CD1c-positive myeloid dendritic cell (primary cell): ENCODE results near the gene MGAT4A.
A peak's percentile ranks its signal among the peaks of the same experiment; 100 is the strongest.
"Not testable (repeated sequence)": the region's sequence is repeated elsewhere in the genome, so short reads cannot be mapped to it uniquely, and the experiment has no call there.

Experiments
- DNase-seq: peaks from one replicate; pipeline ENCODE4 v3.0.0-alpha.2; 2016; ENCODE audit errors: extremely low spot score

MGAT4A gene

GRCh38 chr2:98607741-98608115 is 123.2 kb downstream of the MGAT4A start:
- no peak for DNase-seq

- peak; percentile 41 for DNase-seq
Observed at GRCh38 chr2:98607104-98607503, 123.8 kb downstream of the MGAT4A start.

GRCh38 chr2:98606431-98606830 is 124.5 kb downstream of the MGAT4A start:
- no peak for DNase-seq

- no peak for DNase-seq
Observed at GRCh38 chr2:98605076-98605475, 125.9 kb downstream of the MGAT4A start.

GRCh38 chr2:98604547-98604946 is 126.4 kb downstream of the MGAT4A start:
- no peak for DNase-seq

GRCh38 chr2:98601532-98602132 is 129.3 kb downstream of the MGAT4A start:
- no peak for DNase-seq

- DNase-seq, result no peak
Observed at GRCh38 chr2:98598781-98599428, 132.0 kb downstream of the MGAT4A start.

- DNase-seq, result not testable (repeated sequence)
Observed at GRCh38 chr2:98594665-98595064, 136.3 kb downstream of the MGAT4A start.

GRCh38 chr2:98592565-98592964 is 138.4 kb downstream of the MGAT4A start:
- no peak for DNase-seq

- no peak for DNase-seq
Observed at GRCh38 chr2:98589489-98589888, 141.4 kb downstream of the MGAT4A start.

- DNase-seq, result no peak
Observed at GRCh38 chr2:98588880-98589431, 142.0 kb downstream of the MGAT4A start.

- no peak for DNase-seq
Observed at GRCh38 chr2:98586551-98587140, 144.3 kb downstream of the MGAT4A start.

GRCh38 chr2:98585386-98585785 is 145.5 kb downstream of the MGAT4A start:
- DNase-seq, result no peak

GRCh38 chr2:98583816-98584618 is 146.9 kb downstream of the MGAT4A start:
- no peak for DNase-seq

GRCh38 chr2:98583276-98583675 is 147.7 kb downstream of the MGAT4A start:
- no peak for DNase-seq

- no peak for DNase-seq
Observed at GRCh38 chr2:98582523-98582922, 148.4 kb downstream of the MGAT4A start.

- DNase-seq, result no peak
Observed at GRCh38 chr2:98580656-98581284, 150.2 kb downstream of the MGAT4A start.

- no peak for DNase-seq
Observed at GRCh38 chr2:98579926-98580325, 151.0 kb downstream of the MGAT4A start.

GRCh38 chr2:98578231-98578630 is 152.7 kb downstream of the MGAT4A start:
- DNase-seq, result no peak

- no peak for DNase-seq
Observed at GRCh38 chr2:98577313-98577712, 153.6 kb downstream of the MGAT4A start.

GRCh38 chr2:98576666-98577312 is 154.1 kb downstream of the MGAT4A start:
- DNase-seq, result no peak
